Measurements from ENCODE around the gene PLEKHA5.

DNA sequence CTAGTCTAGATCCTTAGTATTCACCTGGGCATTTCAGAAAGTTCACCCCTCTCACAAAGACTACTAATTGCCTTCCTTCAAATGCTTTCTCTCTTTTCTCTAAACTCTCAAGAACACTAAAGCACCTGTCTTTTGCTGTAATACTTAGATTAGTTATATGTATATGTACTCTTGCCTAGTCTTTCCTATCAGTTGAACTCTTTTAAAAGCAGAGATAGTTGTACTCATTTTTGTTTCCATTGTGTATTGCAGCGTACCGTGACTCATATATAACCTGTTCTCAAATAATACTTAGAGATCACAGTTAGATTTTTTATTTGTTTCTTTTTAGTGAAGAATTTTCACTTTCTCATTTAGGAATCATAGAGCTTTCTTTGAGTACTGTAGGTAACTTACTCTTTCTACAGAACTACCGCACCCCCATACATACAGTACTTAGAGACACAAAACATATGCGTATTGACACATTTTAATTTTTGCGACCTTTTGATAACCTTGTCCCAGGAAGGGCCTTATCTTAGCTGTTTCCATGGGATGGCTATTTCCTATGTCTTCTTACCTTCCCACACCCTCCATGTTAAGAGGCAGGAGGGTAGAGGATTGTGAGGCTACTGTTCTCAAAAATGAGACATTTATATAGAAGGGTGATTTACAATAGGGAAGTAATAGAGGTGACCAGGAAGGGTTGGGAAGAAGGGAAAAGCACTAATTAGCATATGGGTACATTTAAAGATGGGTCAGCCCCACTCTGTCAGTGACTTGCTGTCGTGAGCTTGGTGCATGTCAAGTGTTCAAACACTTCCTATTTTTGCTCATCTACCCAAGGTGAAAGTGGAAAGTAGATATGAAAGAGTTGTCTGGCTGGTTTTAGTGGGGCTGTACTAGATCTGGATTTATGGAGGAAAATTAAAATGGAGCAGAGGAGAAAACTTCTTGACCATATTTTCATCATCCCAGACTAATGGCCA, 74.3 kb downstream of the PLEKHA5 start:
- no peak for TF ChIP-seq POLR2A (IDR thresholded peaks at IDR 0.05)
- TF ChIP-seq, protein P1, sequence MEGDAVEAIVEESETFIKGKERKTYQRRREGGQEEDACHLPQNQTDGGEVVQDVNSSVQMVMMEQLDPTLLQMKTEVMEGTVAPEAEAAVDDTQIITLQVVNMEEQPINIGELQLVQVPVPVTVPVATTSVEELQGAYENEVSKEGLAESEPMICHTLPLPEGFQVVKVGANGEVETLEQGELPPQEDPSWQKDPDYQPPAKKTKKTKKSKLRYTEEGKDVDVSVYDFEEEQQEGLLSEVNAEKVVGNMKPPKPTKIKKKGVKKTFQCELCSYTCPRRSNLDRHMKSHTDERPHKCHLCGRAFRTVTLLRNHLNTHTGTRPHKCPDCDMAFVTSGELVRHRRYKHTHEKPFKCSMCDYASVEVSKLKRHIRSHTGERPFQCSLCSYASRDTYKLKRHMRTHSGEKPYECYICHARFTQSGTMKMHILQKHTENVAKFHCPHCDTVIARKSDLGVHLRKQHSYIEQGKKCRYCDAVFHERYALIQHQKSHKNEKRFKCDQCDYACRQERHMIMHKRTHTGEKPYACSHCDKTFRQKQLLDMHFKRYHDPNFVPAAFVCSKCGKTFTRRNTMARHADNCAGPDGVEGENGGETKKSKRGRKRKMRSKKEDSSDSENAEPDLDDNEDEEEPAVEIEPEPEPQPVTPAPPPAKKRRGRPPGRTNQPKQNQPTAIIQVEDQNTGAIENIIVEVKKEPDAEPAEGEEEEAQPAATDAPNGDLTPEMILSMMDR (IDR thresholded peaks at IDR 0.05), result no peak
- no peak for TF ChIP-seq POLR2AphosphoS5 (IDR thresholded peaks at IDR 0.05)
